NCI-H2196 (cell line): ENCODE measurements around the gene MRPL36.

Experiments used
- DNase-seq: peaks from one replicate; lab custom pipeline; 2025; ENCODE audit not compliant: unreplicated experiment; lab: John Stamatoyannopoulos, UW

Gene MRPL36

DNA sequence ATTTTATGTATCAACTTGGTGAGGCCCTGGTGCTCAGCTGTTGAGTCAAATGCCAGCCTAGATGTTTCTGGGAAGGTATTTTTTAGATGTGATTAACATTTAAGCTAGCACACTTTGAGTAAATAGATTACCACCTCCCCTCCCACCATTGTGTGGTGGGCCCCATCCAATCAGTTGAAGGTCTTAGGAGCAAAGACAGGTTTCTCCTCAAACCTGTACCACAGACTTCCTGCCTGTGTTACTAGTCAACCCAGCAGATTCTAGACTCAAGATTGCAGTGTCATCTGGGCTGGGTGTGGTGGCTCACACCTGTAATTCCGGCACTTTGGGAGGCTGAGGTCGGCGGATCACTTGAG, 33.8 kb downstream of the MRPL36 start:
- DNase-seq: no peak

- no peak for DNase-seq
Observed at GRCh38 chr5:1765141-1765879, 34.3 kb downstream of the MRPL36 start.

- no peak for DNase-seq
Observed at GRCh38 chr5:1764606-1764960, 35.1 kb downstream of the MRPL36 start.

GRCh38 chr5:1763960-1764605, 35.6 kb downstream of the MRPL36 start:
- no peak for DNase-seq

- peak; percentile 23 for DNase-seq
Observed at GRCh38 chr5:1763548-1763911, 36.1 kb downstream of the MRPL36 start.

DNA sequence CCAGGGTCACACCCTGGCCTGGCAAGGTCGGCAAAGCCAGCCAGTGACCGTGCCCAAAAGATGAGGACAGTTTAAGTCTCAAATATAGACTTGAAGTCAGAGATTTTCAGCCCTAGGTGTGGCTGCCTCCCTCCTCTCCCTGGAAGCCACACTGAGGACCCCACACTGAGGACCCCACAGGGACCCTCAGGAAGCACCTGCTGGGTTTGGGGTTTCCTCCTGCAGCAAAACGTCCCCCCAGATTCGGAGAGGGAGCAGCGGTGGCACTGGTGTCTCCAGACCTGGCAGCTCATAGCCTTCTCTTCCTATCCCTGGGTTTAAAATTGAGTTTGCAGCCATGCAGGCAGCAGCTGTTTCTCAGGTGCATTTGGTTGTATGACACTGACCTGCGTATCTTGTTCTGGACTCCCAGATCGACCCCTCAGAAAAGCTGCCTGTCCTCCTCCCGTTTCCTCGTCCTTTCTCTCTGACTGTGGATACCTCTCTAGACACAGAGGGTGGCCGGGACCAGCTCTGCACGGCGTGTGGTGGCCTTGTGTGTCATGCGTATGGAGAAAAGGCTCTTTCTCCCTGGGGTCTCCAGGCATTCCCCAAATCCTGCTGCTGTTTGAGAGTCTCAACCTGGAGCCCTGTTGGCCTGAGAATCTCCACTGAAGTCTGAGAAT, 36.6 kb downstream of the MRPL36 start:
- no peak for DNase-seq

- no peak for DNase-seq
Observed at GRCh38 chr5:1762121-1762882, 37.3 kb downstream of the MRPL36 start.

DNA sequence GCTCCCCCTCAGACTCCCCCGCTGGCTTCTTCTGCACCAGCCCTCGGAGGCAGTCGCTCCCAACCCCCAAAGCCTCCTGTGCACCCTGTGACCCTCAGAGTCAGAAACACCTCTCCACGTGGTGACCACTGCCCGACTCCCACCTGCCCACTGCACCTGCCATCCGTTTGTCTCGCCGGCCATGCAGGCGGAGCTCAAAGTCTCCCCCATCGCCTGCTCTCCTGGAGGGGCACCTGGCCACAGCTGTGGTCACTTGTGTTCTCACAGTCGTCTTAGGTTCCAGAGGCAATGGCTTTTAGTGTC, 38.2 kb downstream of the MRPL36 start:
- DNase-seq: no peak

GRCh38 chr5:1760656-1761452, 38.8 kb downstream of the MRPL36 start:
- DNase-seq: no peak

DNA sequence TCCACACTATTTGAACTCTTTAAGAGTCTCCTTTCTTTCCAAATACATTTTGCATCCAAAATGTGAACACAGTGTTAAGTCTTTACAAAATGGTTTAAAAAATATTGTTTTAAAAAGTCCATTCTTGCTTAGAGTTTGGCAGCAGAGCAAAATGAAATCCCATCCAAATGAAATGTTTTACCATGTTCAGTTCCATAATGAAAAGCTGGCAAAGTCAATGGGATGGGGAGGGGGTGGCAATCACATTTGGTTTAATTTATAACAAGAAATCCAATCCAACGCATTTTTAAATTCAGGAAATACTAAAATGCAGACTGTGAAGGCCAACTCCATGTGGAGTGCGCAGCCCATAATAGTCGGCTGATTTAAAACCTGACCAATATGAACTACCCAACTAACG, 39.4 kb downstream of the MRPL36 start:
- DNase-seq: no peak

- DNase-seq: no peak
Observed at GRCh38 chr5:1759378-1759970, 40.2 kb downstream of the MRPL36 start.

DNA sequence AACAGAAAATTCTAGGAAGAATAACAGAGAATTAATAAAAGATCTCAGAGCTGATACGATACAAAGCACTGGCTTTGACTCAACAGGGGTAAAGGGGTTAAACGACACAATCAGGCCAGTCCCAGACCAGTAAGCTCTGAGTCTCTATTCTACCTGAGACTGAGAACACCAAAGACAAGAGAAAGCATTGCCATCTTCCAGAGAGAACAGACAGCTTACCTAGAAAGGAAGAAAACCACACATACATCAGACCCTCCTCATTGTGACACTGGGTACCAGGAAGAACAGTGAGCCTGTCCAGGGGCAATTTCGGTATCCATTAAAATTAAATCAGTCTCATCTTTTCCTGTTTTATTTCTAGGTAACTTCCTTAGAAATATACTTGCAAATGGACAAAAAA, 41.1 kb downstream of the MRPL36 start:
- DNase-seq: no peak

DNA sequence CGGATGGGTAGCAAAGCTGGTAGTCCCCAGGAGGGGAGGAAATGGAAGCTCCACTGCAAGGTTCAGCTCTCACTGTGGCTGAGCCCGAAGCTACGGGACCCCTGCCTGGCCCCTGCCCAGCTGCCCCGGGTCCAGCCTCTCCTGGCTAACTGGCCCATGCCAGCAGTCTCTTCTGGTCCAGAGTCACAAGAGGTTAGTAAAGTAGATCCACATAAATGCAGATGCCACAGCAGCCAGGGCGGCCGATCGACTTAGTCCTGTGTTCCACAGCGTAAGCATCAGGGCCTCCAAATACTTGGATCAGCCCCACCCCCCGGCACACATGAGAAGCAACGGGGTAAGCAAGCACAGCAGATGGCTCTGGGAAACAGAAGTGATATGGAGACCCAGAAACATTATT, 42.1 kb downstream of the MRPL36 start:
- DNase-seq: no peak

DNA sequence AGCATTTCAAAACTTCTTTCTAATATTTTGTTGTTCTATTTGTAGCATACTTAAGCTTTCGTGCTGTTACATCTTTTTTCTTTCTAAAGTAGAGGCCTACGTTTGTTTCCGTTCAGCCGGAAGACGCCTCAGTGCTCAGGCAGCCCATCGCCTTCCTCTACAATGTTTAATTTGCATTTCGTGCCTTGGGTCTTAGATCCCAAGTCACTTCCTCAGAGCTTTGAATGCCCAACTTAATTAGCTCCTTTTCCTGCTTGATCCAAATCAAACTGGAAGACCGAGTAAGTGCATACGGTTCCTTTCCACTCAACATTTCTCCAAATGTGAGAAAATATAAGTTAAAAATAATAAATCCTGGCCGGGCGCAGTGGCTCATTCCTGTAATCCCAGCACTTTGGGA, 43.2 kb downstream of the MRPL36 start:
- no peak for DNase-seq

DNA sequence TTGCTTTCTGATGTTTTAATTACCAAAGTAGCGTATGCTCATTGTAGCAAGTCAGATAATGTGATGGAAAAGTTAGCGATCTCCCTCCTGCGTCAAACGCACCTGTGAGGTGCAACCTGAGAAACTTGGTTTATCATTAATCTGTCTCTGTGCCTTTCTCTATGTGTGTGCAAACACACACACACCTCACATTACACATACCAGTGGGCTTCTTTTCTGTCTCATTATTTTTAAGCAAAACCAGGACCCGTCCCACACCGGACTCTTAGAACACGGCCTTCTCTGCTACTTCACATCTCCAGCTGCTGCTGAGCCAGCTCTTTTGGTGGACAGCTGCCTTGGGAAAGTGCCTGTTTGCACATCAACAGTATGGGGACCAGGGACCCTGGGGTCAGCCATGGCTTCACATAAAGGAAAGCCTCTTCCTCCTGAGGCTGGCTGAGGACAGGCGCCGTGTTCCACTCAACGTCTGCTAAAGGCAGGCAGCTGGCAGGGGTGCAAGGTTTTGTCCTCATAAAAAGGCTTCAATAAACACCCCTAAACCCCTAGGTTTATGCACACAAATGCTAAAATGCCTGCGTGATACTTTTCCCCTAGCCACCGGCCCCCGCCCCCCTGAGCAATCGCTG, 44.2 kb downstream of the MRPL36 start:
- no peak for DNase-seq

DNA sequence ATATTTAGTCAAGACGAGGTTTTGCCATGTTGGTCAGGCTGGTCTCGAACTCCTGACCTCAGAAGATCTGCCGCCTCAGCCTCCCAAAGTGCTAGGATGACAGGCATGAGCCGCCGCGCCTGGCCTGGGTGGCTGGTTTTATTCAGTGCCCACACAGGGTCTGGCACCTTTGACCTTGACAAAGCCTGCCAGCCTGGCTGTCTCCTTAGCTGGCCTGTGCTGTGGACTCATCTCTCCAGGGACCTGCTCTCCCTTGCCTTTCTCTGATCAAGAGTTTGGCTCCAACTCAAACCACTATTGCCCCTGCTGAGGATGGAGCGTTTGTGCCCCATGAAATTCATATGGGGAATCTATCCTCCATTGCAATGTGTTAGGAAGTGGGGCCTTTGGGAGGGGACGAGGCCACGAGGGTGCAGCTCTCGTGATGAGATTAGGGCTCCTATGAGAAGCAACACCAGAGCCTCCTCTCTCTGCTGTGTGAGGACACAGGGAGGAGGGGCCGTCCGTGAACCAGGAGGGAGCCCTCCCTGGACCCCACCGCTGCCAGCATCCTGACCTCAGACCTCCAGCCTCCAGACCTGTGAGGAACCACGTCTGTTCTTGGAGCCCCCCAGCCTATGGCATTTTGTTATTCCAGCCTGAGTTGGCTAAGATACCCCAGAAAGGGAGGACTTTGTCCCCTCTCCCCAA, 45.0 kb downstream of the MRPL36 start:
- DNase-seq: no peak

DNA sequence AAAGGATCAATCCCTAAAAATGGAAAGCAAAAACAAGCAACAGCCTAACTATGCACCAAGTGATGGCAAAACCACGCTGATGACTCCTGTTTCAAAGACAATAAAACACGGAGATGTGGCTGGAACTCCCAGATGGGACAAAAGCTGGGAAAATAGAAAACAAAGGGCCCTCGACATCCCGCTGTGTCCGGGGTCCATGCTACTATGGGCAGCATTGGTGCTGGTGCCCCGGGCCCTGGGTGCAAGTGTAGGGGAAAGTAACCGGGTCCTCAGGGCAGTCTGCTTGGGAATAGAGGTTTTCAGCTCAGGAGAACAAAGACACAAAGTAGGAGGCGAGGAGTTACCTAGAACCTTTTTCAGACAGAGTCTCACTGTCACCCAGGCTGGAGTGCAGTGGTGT, 46.1 kb downstream of the MRPL36 start:
- DNase-seq: no peak

- no peak for DNase-seq
Observed at GRCh38 chr5:1752881-1753280, 46.8 kb downstream of the MRPL36 start.

- DNase-seq: no peak
Observed at GRCh38 chr5:1751864-1752822, 47.5 kb downstream of the MRPL36 start.
